Mucosa of stomach (tissue), 1 donor: ENCODE results near the gene ADCY5.

Experiments
- H3K27me3 ChIP-seq: one replicate; pipeline ENCODE4 v1.7.0; 2013; ENCODE audit warnings: mild to moderate bottlenecking, low read length; ENCODE audit not compliant: control insufficient read depth, insufficient read depth
- H3K36me3 ChIP-seq: one replicate; pipeline ENCODE4 v1.7.0; 2013; ENCODE audit warnings: low read length; ENCODE audit not compliant: control insufficient read depth, insufficient read depth
- H3K4me1 ChIP-seq: one replicate; pipeline ENCODE4 v1.7.0; 2013; ENCODE audit warnings: mild to moderate bottlenecking, low read length; ENCODE audit not compliant: control insufficient read depth, insufficient read depth
- H3K4me3 ChIP-seq: one replicate; pipeline ENCODE4 v1.7.0; 2013; ENCODE audit warnings: low read length
- H3K9ac ChIP-seq: one replicate; pipeline ENCODE4 v1.7.0; 2013; ENCODE audit warnings: mild to moderate bottlenecking, low read length, moderate library complexity
- H3K9me3 ChIP-seq: one replicate; pipeline ENCODE4 v1.7.0; 2013; ENCODE audit warnings: mild to moderate bottlenecking, low read length, moderate library complexity; ENCODE audit not compliant: control insufficient read depth
- donor health status: Pancreatic carcinoma.

Gene ADCY5

DNA sequence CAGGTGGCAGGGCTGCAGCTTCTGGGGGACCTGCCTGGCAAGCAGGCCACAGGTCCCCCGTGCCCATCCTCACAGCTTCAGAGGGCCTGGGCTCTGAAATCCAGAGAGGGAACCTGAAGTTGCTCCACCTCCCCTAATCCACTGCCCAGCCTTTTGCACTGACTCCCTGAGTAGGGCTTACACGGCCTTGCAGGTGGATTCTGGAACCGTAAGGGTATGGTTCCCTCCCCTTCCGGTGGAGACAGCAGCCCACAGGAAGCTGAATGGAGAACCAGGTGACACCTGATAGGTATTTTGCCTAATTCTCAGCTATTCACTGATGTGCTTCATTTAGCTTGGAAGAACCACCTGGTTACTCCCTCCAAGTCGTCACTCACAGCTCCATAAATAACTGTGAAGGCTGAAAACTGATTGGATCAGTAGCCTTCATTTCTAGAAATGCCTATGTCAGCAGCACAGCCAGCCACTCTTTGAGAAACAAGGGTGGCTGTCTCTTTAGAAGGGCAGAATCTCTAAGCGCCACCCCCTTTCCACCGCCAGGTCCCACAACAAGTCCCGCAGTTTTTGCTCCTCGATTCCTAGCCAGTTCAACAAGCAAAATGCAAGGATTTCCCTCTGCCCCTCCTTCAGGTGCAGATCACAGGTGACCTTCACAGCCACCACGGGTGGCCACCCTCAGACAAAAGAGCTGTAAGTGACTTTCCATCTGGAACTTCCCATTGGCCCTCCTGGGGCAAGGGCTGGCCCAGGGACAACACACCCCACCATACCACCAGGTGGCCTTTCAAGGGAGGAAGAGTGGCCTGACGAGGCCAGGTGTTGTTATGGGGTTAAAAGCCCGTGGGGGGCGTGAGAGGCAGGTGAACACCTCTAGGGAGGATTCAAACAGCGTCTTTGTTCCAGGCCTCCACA is 134.3 kb downstream of the ADCY5 start:
- H3K4me1 ChIP-seq = no peaks in the 10 kb centered on the region
- H3K36me3 ChIP-seq = no peaks in the 10 kb centered on the region
- no peaks in the 10 kb centered on the region for H3K9me3 ChIP-seq
- H3K9ac ChIP-seq = no peak overlapping the region
- H3K27me3 ChIP-seq = no peaks in the 10 kb centered on the region
- no peak overlapping the region for H3K4me3 ChIP-seq

DNA sequence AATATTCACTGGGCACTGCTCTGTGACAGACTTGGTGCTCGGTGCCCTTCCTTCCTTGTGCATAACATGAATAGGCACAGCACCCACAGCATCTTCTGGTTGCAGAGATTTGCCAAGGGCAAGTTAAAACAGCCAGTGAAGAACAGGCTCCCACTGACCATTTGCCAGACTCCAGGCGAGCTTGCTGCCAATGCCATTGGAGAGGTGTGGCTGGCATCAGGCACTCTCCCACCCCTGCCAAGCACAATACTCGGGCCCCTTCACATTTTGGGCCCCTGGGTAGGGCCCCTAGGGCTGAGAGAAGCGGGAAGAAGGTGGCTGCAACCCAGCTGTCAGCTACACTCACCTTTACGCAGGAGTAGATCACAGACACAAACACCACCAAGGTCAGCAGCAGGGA is 135.0 kb downstream of the ADCY5 start:
- Histone ChIP-seq H3K36me3 (no peaks in the 10 kb centered on the region), H3K4me3 (no peak overlapping the region)

DNA sequence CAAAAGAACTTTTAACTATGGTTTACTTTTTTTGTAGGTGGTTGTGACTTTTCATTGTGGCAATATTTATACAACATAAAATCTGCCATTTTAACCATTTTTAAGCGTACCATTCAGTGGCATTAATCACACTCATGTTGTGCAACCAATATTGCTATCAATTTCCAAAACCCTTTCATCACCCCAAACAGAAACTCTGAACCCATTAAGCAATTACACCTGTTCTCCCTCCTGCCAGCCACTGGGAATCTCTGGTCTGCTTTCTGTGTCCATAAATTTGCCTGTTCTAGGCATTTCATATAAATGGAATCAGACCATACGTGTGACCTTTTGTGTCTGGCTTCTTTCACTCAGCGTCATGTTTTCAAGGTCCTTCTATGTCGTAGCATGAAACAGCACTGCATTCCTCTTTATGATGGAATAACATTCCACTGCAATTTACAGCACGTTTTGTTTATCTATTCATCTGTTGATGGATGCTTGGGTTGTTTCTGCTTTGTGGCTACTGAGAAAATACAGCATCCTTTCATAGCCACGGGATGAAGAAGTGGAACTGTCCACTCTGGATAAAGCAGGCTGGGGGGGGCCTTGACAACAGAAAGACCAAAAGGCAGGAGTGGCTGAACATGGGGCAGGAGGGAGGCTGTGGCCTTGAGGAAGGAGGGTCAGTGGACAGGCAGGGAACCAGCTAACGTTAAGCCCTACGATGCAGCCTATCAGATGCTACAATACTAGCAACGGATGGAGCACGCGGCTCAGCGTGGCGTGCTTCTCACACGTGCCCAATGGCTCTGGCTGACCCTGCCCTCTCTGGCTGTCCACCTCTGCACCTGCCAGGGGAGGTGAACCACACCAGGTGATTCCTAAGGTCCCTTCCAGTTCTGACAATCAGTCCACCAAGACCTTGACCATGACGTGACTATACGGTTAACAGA is 136.3 kb downstream of the ADCY5 start:
- H3K9ac ChIP-seq = no peak overlapping the region
- no peaks in the 10 kb centered on the region for H3K9me3 ChIP-seq
- no peaks in the 10 kb centered on the region for H3K36me3 ChIP-seq
- H3K27me3 ChIP-seq = no peaks in the 10 kb centered on the region
- H3K4me3 ChIP-seq = no peak overlapping the region
- H3K4me1 ChIP-seq = no peaks in the 10 kb centered on the region

More for the DNA sequence above, 135.0 kb downstream of the ADCY5 start:
- no peaks in the 10 kb centered on the region for H3K27me3 ChIP-seq
- no peaks in the 10 kb centered on the region for H3K4me1 ChIP-seq
- H3K9me3 ChIP-seq = no peaks in the 10 kb centered on the region
- no peak overlapping the region for H3K9ac ChIP-seq

DNA sequence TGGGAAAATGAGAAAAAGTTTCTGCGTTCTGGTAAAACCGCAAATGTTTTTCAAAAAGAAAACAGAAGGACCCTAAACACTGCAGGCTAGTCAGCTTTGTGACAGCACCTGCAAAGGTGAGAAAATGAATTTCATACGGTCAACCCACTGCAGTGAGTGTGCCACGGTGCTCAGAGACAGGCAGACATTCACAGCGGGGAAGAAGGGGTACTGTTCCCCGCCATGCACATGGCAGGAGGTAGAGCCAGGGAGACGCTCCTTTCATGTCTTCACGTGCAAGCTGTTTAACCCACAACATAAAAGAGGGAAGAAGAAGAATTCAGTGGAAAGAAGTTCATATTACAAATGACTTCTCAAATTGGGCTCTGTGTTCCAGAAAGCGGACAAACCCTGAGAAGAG is 137.7 kb downstream of the ADCY5 start:
- Histone ChIP-seq H3K36me3 (no peaks in the 10 kb centered on the region), H3K4me3 (no peak overlapping the region), H3K27me3 (no peaks in the 10 kb centered on the region), H3K4me1 (no peaks in the 10 kb centered on the region), H3K9ac (no peak overlapping the region), H3K9me3 (no peaks in the 10 kb centered on the region)

DNA sequence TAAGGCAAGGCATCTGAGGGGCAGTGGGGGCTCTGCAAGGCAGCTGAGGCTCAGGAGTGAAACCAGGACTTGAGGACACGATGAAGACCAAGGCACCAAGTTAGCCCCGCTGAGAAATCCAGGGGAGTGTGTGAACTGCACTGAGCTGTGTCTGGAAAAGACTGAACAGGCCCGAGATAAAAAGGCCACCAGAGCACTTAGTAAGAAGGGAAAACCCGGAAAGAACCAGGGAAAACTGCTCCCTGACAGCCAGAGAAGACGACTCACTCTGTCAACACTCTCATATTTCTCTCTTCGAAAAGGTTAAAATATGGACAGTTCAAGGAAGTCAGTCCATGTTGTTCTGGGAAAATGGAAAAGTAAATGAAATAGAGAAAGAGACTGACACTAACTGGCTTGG is 138.1 kb downstream of the ADCY5 start:
- Histone ChIP-seq H3K36me3 (no peaks in the 10 kb centered on the region), H3K27me3 (no peaks in the 10 kb centered on the region)

DNA sequence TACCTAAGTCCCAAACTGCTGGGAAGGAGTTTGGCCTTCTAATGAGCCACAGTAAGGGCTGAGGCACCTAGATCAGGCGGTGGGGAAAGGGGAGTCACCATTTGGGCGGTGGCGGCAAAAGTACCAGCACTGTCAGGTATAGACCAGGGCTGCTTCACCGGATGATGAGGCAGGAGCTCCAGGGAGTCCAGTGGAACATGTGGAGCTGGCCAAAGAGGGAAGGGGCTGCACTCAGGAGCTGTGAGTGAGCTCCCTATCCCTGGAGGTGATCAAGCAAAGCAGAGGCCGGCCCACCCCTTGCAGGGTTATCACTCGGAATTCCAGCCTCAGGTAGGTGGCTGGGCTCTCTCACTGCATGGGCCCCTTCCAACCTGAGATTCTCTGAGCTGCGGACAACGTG is 138.7 kb downstream of the ADCY5 start:
- Histone ChIP-seq H3K36me3 (no peaks in the 10 kb centered on the region), H3K9me3 (no peaks in the 10 kb centered on the region), H3K4me1 (no peaks in the 10 kb centered on the region)

More for the DNA sequence above, 138.1 kb downstream of the ADCY5 start:
- Histone ChIP-seq H3K4me3 (no peak overlapping the region), H3K9ac (no peak overlapping the region), H3K4me1 (no peaks in the 10 kb centered on the region), H3K9me3 (no peaks in the 10 kb centered on the region)

DNA sequence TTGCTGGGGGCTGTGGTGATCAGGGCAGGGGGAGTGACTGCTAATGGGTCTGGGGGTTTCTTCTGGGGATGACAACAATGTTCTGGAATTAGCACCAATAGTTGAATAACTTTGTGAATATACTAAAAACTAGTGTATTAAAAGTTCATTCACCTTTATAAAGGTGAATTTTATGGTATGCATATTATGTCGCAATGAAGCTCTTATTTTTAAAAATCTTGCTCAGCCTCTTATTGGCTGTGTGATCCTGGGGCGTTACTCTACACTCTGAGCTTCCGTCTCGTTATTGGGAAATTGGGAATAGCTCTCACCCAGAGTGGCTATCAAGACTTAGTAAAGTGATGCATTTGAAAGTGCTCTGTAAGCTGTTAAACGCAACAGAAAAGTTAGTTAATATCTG is 141.8 kb downstream of the ADCY5 start:
- Histone ChIP-seq H3K27me3 (no peaks in the 10 kb centered on the region), H3K4me1 (no peaks in the 10 kb centered on the region), H3K36me3 (no peaks in the 10 kb centered on the region), H3K4me3 (no peak overlapping the region), H3K9me3 (no peaks in the 10 kb centered on the region), H3K9ac (no peak overlapping the region)

More for the DNA sequence above, 138.7 kb downstream of the ADCY5 start:
- Histone ChIP-seq H3K4me3 (no peak overlapping the region), H3K27me3 (no peaks in the 10 kb centered on the region), H3K9ac (no peak overlapping the region)

DNA sequence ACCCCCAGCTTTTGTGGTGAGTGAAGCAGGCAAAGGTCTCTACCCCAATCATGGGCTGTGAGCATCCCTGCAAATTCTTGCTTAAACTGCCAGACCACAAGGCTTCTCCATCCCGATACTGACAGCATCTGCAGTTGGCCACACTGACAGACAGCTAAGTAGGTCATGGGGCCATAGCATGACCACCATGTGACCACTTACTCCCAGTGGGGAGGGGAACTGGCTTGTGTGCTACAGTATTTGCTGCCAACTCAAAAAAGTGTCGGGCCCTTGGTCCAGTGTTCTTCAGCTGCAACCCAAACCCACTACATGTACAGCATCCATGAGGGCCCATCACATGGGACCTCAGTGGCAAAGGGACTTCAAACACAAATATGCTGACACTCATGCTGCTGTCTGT is 143.7 kb downstream of the ADCY5 start:
- Histone ChIP-seq H3K4me3 (no peak overlapping the region), H3K4me1 (no peaks in the 10 kb centered on the region), H3K9me3 (no peaks in the 10 kb centered on the region), H3K36me3 (no peaks in the 10 kb centered on the region), H3K9ac (no peak overlapping the region), H3K27me3 (no peaks in the 10 kb centered on the region)

DNA sequence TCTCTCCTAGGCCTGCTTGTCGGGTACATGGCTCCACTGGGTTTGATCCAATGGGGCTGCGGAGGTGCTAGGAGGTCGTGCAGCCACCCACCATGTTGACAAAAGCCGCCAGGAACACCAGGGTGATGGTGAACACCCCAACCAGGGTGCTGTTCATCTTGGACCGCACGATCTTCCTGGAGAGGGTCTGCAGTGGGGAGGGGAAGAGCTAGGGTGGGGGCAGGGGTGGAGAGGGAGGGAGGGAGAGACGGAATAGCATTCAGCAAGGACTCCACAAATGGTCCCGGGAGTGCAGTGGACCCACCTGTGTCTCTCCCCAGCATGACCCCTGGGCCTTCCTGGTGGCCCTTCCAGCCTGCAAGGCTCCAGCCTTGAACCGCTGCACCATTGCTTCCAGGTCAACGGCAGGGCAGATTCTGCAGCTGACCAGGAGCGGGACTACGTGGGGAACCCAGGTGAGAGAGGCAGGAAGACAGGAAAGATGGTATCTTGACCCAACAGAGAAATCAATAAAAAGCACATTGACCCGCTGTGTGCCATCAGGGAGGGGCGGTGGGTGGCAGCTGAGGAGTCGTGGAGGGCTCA is 144.8 kb downstream of the ADCY5 start:
- H3K9ac ChIP-seq = no peak overlapping the region
- H3K4me3 ChIP-seq = no peak overlapping the region
- H3K4me1 ChIP-seq = no peaks in the 10 kb centered on the region
- no peaks in the 10 kb centered on the region for H3K36me3 ChIP-seq
- no peaks in the 10 kb centered on the region for H3K27me3 ChIP-seq
- H3K9me3 ChIP-seq = no peaks in the 10 kb centered on the region

DNA sequence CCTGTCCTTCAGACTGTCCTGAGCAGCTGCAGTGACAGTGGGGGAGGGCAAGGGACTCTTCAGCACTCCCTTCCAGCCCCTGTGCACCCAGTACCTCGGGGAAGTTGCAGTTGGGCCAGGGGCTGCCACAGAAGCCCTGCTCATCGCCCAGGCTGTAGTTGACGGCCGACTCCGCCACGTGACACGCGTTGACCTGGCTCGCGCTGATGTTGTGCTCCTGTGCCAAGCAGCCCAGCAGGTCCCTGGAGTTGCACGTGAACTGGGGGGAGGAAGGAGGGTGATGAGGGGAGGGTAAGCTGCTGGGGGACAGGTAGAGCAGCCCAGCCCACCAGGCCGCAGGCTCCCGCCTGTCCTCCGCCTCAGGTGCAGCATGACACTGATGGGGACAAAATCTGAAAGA is 145.9 kb downstream of the ADCY5 start:
- H3K4me3 ChIP-seq = no peak overlapping the region
- no peaks in the 10 kb centered on the region for H3K36me3 ChIP-seq
- no peaks in the 10 kb centered on the region for H3K4me1 ChIP-seq
- H3K9ac ChIP-seq = no peak overlapping the region
- H3K27me3 ChIP-seq = no peaks in the 10 kb centered on the region
- H3K9me3 ChIP-seq = no peaks in the 10 kb centered on the region

DNA sequence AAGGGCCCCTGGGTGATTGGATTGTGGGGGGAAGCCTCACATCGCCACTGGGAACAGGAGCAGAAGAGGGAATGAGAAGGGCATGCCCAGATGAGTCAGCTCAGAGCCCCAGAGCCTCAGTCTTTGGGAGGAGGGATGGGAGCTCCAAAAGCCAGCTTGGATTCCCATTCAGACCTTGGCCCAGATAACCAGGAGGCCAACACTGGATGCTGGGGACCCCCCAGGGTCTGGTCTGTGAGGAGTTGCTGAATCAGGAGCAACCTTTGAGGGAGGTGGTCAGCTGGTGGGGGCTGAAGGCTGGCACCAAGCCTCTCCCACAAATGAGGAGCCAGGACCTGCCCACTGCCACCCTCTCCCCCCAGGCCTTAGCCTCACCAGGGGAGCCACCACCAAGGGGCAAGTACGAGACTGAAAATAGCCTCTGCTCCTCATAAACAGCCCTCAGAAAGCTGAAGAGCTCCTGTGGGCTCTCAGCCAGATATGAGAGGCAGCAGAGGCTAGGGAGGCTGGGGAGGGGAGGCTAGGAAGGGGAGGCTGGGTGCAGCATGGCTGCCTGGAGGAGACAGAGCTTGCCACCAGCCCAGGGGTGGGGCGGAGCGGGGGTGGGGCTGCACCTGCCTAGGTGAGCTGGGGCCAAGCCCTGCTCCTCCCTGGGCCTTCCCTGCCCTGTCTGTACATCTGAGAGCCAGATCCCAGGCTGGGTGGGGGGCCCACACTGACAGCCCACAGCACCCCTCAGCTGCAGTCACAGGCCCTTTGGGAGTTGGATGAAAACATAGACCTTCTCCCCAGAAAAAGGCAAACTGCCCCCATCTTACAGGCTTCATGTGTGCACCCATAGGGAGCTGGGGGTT is 147.3 kb downstream of the ADCY5 start:
- no peak overlapping the region for H3K9ac ChIP-seq
- H3K4me1 ChIP-seq = no peaks in the 10 kb centered on the region
- no peaks in the 10 kb centered on the region for H3K27me3 ChIP-seq
- H3K4me3 ChIP-seq = no peak overlapping the region
- no peaks in the 10 kb centered on the region for H3K9me3 ChIP-seq
- H3K36me3 ChIP-seq = no peaks in the 10 kb centered on the region
